ENCODE measurements around the gene MAGI1.
"Not testable (repeated sequence)": the region's sequence is repeated elsewhere in the genome, so short reads cannot be mapped to it uniquely, and the experiment has no call there.

The MAGI1 gene

DNA sequence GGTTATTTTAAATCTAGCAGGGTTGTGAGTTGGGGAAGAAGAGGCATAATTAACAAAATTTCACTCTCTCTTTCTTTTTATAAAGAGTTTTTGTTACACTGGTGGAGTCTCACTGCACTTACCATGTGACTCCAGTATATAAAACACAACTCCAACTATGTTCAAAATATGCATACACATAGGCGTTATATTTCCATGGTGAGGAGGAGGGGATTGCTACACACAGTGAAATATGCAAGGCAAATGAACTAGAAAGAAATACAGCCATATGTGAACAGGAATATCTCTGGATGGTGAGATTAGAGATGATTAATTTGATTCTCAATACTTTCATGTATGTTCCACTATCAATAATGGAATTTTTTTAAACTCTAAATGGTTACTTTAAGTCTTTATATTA lies 385.0 kb downstream of the MAGI1 start:
- no peak for DNase-seq

DNA sequence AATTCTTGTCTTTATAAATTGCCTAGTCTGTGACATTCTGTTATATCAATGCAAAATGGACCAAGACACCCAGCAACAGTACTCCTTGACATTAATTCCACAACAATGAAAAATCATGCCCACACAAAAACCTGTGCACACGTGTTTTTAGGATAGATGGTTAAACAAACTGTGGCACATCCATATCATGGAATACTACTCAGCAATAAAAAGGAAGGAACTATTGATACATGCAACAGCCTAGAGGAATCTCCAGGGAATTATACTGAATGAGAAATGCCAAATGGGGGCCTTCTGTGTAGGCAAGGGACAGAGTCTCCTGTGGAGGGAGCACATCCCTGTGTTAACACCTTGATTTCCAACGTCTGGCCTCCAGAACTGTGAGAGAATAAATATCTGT lies 388.5 kb downstream of the MAGI1 start:
- no peak for DNase-seq

DNA sequence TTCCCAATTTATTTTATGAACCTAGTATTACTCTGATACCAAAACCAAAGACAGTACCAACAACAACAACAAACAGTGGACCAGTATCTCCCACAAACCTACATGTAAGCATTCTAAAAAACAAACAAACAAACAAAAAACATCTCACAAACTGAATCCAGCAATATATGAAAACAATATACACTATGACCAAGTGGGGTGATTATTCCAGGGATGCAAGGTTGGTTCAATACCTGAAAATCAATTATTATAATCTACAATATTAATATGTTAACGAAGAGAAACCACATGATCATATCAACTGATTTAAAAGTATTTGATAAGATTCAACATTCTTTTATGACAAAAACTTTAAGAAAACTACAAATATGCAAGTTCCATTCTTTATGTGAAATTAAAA lies 391.3 kb downstream of the MAGI1 start:
- no peak for DNase-seq

DNA sequence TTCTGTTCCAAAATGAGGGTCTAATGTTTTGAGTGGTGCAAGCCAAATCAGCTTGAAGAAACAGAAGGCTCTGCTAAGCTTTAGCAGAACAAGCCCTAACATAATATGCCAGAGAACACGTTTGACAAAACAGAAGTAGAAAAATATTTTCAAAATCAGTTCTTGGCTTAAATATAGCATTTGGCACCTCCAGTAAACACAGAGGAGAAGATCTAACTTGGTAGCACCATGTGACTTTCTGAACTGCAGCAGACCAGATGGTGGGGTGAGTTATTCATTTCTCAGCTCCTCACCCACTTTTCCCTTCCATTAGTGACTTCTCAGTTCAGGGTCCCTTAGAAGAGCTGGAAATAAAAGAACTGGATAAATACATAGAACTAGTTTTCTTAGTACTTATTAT lies 395.8 kb downstream of the MAGI1 start:
- DNase-seq = no peak

DNA sequence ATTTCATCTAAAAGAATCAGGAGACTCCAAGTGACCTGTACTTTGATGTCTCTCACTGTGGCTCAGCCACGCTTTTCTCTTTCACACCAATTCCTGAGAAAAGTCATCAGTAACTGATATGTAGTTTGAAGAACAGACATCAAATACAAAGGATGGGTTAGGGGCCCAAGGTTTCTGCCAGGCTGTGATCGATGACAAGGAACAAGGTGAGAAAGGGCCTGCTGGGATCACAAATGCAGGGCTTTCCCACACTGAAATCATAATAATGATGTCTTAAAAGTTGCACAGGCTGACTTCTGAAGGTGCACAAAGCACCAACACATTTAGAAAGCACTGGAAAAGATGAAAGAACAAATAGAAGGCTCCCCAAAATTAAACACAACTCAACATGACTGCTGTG lies 396.9 kb downstream of the MAGI1 start:
- no peak for DNase-seq

DNA sequence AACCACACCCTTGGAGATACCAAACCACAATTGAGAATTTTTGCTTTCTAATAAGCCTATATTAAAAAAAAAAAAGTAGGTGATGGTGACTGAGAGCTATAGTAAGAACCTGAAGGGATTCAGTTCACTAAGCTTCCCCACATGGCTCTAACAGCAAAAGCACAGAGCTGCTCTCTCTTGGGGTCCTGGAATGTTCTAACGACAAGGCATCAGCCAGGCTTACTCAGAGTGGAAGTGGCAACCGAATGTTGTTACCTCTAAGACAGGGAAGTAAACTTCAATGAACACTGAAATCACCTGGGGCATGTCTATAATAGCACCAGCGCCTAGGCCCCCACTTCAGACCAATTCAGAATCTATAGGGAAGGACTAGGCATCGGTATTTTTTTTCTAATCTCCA lies 397.7 kb downstream of the MAGI1 start:
- no peak for DNase-seq

DNA sequence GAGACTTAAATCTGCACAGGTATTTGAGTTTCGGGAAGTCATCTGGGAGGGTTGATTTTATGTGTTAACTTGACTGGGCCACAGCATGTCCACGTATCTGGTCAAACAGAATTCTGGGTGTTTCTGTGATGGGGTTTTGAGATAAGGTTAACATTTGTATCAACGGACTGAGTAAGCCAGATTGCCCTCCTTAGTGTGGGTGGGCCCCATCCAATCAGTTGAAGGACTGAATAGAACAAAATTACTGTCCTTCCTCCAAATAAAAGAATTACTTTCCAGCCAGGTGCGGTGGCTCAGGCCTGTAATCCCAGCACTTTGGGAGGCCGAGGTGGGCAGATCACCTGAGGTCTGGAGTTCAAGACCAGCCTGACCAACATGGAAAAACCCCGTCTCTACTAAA lies 399.3 kb downstream of the MAGI1 start:
- DNase-seq = no peak

DNA sequence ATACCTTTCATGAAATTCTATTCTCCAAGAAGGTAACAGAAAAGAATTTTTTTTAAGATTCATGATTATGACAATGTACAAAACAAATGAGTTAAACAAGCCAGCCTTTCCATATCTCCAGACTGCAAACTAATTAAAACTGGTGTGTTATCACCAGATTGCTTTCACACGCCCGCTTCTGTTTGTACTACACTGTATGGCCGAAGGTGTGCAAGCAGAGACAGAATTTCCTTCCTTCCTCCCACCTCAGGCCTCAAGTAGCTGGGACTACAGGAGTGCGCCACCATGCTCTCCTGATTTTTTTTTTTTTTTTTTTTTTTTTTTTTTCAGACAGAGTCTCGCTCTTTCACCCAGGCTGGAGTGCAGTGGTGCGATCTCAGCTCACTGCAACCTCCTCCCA lies 400.4 kb downstream of the MAGI1 start:
- no peak for DNase-seq

DNA sequence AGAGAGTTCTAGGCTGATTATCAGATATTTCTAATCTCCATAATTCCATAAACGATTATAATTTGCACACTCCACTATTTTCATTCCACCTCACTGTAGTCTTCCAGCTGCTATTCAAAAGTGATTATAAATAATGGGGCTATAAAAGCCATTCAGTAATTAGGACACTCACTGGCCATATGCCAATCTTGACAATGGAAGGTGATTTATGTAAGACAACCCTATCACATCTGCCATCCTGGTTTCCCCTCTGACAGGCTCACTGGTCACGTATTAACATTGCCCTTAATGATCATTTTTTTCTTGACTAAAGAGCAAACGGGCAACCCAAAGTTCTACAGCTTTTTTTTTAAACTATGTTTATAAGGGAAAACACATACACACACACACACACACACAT lies 402.4 kb downstream of the MAGI1 start:
- DNase-seq = no peak

DNA sequence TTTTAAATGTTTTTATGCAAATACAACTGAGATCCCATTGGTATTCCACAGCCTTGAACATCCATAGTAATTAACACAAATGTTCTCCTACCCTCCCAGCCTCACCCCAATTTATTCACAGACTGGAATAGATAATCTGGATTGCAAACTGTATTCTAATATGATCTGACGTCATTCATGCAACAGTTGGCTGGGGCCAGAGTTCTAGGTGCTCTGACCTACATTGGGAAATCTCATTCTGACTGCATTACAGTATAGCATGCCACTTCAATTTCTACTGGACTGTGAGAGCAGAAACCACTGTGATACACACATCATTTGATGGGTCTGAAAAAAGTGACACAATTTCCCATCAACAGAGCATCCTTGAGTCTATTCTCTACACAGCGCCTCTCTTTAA lies 403.1 kb downstream of the MAGI1 start:
- peak; percentile 16 for DNase-seq

DNA sequence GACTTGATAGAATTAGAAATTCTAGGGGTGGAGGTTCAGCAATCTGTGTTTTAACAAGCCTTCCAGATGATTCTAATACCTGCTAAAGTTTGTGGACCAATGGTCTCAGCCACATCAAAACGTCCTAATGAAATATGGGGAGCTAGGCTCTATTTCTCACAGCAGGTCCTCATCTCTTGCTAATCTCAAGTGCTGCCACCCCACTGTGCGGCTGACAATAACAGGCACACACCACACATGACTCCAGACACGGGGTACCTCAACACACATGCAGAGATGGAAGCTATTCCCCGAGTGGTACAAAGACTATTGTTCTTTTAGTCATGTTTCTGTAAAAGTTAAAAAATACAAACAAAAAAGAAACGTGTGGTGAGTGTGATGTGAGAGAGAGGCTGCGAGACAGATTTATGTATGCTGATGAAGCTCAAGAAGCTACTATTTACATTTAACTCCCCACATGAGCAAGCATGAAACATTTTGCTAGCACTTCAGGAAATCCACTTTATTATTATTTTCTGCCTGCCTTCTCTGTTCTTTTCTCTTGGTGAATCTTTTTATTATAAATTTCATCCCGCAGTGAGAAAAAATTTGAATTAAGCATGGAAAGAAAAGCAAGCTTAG lies 405.6 kb downstream of the MAGI1 start:
- no peak for DNase-seq

DNA sequence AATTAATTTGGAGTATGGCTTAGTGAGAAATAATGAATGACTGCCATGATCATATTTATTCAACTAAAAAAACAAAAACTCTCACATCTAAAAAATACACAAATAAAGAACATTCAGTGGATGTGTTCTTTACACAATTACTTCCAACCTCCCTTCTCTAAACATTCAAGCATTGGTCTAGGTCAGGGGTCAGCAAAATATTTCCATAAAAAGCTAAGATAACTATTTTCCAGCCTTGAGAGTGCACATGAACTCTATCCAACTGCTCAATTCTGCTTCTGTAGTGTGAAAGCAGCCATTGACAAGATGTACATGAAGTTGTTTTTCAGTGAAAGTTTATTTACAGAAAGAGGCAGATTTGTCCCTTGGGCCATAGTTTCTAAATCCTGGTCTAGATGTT lies 406.3 kb downstream of the MAGI1 start:
- no peak for DNase-seq

DNA sequence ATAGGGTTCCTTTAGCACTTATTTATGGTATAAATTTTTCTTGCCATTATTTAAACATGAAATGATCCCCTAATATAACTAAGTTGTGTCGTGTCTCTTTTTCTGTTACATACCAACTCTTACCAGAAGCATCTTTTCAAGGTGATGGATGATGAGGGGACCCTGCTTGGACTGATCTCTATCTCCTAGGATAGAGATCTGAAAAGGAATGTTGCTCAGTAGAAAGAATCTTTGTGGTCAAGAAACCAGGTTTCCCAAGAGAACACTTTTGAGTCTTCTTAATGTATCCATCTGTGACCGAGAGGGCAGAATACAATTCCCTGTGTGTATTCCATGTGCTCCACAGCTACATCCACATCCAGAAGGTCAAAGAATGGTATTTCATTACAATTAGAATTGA lies 409.7 kb downstream of the MAGI1 start:
- DNase-seq = no peak

DNA sequence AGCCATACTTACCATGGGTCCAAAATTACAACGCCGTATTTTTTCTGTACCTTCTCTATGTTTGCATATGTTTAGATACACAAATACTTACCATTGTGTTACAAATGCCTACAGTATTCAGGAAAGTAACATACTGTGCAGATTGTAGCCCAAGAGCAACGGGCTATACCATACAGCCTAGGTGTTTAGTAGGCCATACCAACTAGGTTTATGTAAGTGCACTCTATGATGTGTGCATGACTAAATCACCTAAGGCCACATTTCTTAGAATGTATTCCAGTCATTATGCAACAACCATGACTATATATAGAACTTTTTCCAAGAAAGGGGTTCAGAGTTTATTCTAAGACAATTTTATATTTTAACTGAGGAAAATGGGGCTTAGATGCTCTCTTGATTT lies 411.7 kb downstream of the MAGI1 start:
- peak; percentile 46 for DNase-seq

DNA sequence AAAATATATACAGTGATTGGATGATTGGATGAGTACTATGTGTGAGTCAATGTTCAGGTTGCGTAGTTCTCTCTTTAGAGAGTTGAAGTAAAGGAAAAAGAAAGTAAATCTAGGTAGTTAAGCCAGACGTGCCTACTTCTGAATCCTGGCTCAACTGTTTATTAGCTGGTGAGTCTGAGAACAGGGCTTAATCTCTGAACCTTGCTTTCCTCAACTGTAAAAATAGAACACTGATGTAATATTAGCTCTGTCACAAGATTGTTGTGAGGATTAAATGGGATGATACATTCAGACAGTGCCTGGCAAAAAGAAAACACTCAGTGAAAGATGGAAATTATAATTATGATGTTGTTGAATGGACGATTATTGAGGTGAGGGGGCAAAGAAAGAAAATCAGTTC lies 413.4 kb downstream of the MAGI1 start:
- peak; percentile 45 for DNase-seq

DNA sequence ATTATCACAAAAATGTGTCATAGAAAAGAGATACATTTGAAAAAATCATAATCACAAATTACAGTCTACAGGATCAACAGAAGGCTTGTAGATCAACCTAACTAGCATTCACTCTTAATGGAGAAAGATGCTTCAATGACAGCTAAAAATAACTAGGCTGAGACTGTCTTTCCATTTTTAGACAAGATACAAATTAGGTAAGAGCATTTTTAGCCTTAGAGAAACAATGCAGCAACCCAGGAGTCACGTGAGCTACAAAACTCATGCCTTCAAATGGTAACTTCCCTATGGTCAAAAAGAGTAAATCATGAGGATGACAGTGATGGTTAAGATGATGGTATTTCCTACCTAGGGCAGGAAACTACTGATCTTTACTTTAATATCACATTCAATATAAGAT lies 415.4 kb downstream of the MAGI1 start:
- DNase-seq = no peak

DNA sequence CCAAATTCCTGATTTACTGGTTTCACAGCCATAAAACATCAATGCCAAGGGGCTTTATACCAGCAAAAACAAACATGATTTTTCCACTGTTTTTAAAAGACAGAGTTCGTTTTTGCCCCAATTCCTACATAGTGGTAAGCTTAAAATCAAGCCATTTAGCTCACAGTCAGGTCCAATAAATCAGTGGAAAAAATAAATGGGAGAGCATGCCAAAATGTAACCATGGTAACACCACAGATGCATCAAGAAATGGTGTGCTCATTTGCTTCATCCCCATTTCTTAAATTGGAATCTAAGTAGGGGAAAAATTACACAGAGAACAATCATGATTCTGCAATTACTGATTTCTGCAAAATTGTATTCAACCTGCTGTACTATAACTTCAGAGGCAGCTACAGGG lies 418.8 kb downstream of the MAGI1 start:
- no peak for DNase-seq

DNA sequence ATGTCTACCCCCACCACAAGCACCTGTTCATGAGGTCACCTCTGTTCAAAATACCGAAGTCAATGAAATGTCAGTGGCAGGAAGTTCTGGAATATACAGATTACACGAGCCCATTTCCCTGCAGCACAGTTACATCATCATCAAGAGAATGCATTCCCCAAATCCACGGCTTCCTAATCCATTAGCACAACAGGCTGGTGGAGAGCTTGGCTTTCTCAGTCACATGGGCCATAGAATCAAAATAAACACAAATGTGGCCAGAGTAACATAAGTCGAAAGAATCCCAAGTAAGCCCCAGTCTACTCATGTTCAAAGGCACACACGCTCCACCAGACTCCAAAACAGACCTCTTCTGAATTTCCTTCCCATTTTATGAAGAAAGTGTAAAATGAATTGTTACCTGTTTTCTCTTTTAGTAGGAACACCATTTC lies 419.3 kb downstream of the MAGI1 start:
- peak; percentile 44 for DNase-seq

DNA sequence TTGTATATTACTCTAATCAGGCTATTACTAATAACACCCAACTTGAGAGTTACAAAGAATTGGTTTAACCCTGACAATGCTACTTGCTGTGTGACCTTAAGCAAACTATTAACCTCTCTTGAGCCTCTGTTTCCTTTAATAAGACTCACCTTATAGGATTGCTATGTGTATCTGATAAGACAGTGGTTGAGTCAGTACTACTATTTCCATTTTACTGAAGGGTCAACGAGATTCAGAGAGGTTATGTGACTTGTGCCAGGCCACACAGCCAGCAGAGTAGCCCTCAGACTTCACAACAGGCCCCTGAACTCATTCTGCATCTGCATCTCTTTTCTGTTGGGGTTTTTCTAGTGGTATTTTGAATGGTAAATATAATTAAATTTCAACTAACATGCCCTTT lies 420.1 kb downstream of the MAGI1 start:
- no peak for DNase-seq

DNA sequence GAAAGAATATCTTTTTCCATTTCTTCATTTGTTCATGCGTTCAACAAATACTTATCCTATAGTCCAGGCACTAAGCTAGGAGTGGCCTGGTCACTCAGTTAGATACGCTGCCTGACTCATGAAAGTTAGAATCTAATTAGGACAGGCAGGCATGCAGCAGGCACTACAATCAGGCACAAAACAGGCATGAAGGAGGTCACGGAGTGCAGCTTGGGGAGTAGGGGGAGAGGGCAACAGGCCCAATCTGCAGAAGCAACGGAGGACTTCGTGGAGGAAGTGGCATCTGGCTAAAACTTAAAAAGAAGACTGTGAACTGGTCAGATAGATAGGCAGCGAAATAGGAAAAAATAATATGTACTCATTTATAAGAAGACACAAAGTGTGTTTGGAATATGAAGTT lies 420.9 kb downstream of the MAGI1 start:
- DNase-seq = no peak

DNA sequence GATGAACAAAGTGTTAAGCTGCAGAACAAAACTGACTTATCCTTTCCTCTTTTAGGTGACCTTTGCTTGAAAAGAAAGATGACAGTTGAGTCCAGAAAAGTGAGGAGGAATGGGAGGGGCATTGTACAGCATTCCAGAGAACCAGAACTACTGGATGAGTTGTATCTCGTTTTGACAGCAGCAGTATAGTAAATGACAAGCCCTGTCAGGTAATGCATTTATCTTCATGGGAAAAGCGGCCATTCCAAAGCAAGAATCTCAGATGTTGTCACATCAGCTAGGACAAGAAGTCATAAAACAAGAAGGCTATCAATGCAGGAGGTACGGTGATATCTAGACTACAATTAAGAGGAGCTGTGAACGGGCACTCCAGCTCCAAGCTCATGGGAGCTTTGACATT lies 421.5 kb downstream of the MAGI1 start:
- DNase-seq = no peak

DNA sequence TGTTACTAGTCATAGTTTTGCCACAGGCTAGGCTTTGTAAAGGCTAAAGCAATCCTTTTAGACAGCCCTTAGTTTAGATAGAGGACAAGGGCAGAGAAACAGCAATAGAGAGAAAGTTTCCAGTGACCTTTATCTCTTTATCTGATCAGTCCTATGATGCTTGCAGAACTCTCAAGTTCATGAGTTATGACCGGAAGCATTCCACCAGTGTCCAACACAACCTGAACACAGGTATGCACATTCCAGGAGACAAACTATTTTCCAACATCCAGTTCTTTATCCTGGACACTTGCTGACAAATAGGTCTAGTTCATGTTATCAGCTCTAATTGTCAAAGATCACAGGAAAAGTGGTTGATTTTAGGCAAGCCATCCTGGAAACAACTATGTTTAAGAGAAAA lies 422.2 kb downstream of the MAGI1 start:
- DNase-seq = no peak

DNA sequence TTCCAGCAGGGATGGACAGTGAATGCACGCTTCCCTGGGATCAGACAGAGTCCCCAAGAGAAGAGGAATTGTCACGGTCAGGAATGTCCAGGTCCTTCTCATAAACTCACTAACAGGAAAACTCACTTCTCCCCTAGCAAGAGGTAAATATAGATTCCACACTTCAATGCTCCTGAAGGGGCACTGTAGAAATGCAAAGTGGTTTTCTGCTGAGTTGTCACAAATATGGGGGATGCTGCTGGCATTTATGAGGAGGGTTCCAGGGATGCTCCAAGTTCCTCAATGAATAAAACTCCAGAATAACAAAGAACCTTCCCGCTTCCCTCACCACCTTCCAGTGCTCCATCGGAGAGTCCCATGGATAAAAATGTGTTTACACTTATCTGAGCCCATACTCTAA lies 423.4 kb downstream of the MAGI1 start:
- no peak for DNase-seq

DNA sequence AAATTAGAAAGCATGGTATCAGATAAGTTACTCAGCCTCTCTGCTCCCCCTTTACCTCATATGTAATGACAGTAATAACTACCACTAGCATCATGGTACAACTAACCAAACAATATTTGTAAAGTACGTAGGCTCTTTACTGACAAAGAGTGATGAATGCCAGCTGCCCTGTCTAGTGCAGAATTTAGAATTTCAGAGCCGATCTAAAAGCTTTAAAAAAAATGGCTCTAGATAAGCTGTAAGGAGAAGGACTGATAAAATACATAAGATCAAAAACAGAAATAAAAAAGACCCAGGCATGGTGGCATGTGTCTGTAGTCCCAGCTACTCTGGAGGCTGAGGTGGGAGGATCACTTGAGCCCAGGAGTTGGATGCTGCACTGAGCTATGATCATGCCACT lies 424.1 kb downstream of the MAGI1 start:
- DNase-seq = no peak

DNA sequence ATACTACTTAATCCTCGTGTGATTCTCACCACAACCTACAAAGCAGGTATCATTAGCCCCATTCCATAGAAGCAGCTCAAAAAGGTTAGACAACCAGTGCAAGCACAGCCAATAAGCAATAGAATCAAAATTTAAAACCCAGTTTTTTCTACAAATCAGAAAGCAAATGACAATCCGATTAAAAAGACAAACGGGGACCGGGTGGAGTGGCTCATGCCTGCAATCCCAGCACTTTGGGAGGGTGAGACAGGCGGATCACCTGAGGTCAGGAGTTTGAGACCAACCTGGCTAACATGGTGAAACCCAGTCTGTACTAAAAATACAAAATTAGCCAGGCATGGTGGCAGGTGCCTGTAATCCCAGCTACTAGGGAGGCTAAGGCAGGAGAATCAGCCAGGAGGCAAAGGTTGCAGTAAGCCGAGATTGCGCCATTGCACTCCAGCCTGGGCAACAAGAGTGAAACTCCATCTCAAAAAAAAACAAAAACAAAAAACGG lies 430.7 kb downstream of the MAGI1 start:
- not testable (repeated sequence) for DNase-seq

DNA sequence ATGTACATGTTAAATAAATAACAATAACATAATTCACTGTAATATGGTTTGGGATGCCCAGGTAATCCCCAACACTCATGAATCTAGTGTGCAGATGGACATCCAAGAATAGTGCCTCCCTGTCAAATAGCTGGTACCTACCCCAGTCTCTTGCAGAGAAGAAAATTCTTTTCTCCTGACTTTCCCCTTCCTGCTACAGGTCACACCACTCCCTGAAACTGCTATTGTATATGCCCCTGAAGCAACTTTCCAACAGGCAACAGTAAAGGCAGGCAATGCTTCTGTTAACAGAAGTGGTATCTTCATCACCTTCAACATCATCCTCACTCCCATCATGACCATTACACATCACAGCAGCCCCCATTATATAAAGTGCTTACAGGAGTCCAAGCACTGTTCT lies 431.6 kb downstream of the MAGI1 start:
- DNase-seq = no peak
